HG02852 (cell line): ENCODE data around the gene GP1BA.

ENCODE experiments used
- ATAC-seq: cut with Tn5 transposase; IDR thresholded peaks from one replicate; pipeline ENCODE4 v1.9.1; 2021; ENCODE audit warnings: mild to moderate bottlenecking, moderate library complexity; ENCODE audit not compliant: unreplicated experiment

Gene GP1BA

DNA sequence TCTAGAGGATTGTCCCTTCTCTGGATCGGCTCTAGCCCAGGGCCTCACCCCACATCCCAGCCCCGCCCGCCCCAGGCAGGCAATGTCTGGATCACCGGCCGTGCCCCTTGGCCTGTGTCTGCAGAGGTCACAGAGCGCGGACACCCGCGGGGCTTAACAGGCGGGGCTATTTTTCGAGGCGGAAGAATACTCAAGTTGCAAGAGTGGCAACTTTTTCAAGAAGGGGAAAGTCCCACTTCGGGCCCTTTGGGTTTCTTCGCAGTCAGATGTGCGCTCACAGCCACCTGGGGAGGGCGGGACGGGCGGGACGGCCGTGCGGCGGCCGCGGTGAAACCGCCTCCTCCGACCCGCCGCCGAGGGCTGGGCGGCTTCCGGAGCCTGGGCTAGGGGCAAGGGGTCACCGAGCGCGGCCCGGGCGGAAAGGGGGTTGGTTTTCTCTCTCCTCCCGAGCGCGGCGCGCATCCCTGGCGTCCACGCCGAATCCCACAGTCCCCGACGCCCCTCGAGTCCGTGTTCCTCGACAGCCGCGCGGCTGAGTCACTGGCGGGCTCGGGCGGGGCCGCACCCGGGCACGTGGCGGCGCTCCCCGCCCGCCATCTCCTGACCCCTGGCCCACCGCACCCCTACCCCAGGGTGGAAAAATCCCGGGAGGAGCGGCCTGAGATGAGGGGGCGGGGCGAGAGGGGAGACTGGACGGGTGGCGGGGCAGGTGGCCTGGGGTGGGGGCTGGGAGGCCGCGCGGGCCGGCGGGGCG, 17.4 kb downstream of the GP1BA start:
- peak; percentile 30 for ATAC-seq

DNA sequence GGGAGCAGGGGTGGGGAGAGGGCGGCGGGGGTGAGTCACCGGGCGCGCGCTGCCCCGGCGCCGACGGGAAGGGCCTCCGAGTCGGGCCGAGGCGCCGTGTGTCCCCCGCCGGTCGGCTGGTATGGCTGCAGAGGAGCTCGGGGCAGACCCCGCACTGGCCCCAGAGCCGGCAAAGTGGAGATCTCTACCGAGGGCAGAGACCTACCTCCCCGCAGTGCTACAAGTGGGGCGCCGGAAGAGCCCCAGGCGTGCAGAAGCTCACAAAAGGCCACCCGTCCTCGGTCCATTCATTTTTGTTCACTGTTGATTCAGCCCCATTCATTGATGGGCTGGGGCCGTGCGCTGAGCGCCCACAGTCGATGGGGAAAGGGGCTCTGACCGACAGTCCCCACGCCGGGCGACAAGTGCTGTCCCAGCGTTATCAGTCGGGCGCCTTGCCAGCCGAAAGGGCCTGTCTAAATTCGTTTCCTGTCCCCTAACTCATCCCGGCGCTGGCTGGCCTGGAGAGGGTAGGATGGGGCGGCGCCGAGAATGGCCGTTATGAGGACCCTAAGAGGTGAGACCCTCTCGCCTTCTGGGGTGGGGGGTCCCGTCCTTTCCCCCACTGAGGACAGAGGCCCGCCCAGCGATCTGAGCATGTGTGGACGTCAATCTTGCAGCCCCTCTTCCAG, 18.1 kb downstream of the GP1BA start:
- peak; percentile 3 for ATAC-seq

DNA sequence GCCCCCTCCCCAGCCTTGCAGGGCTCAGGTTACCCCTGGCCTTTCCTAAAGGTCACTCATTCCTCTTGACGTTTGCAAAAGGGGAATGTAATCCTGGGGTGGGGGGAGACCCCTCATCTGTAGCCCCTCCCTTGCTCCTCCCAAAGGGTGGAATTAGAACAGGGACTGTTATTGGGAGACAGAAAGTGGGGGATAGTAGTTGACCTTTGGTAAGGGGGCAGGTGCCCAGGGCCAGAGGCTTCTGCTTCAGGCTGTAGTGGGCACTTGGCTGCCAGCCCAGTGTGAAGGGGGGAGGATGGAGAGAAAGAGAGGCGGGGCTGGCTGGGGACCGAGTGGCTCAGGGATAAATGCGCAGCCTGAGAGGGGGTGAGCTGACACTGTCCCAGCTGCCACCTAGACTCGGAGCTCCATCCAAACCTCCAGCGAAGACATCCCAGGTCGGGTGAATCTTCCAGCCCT, 18.7 kb downstream of the GP1BA start, which contains the start of gene ENO3:
Gene ENO3, plus strand, starts transcription at position 374 of the 459 bp plus-strand sequence. CDS start 711 bp downstream, outside the sequence.
- no peak for ATAC-seq

DNA sequence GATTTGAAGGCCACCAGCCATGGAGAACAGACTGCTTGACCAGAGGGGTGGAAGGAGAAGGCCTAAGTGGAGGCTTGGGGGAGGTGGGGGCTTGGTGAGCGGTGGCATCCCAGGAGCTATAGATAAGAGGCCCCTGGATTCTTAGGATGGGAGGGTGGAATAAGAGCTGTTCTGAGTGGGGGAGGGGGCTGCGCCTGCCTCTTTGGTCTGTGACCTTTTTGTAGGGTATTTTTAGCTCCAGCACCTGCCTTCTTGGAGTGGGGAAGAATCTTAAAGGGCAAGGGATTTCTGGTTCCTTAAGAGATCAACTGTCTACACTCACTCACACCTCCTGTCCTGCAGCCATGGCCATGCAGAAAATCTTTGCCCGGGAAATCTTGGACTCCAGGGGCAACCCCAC, 19.4 kb downstream of the GP1BA start:
- ATAC-seq, result no peak

DNA sequence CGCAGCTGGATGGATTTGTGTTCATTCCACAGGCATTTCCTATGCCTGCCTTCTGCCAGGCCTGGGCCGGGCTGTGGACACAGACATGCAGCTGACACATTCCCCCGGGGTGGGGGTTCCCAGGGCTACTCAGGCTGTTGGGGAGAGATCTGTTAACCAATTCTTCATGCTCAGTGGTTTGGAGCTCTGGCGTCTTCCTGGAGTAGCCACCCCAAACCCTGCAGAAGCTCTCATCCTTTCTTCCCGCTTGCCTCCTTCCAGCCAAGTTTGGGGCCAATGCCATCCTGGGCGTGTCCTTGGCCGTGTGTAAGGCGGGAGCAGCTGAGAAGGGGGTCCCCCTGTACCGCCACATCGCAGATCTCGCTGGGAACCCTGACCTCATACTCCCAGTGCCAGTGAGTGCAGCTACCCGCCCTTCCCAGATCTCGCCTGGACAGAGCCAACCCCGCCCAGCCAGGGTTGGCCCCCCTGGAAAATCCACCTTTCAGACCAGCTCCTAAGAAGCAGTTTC, 21.4 kb downstream of the GP1BA start:
- no peak for ATAC-seq

DNA sequence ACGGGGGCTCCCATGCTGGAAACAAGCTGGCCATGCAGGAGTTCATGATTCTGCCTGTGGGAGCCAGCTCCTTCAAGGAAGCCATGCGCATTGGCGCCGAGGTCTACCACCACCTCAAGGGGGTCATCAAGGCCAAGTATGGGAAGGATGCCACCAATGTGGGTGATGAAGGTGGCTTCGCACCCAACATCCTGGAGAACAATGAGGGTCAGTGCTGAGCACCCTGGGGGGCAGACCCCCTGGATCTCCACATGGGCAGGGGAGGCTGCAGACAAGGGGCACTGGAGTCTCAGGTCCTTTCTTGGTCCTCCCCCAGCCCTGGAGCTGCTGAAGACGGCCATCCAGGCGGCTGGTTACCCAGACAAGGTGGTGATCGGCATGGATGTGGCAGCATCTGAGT, 23.0 kb downstream of the GP1BA start:
- ATAC-seq, result no peak

DNA sequence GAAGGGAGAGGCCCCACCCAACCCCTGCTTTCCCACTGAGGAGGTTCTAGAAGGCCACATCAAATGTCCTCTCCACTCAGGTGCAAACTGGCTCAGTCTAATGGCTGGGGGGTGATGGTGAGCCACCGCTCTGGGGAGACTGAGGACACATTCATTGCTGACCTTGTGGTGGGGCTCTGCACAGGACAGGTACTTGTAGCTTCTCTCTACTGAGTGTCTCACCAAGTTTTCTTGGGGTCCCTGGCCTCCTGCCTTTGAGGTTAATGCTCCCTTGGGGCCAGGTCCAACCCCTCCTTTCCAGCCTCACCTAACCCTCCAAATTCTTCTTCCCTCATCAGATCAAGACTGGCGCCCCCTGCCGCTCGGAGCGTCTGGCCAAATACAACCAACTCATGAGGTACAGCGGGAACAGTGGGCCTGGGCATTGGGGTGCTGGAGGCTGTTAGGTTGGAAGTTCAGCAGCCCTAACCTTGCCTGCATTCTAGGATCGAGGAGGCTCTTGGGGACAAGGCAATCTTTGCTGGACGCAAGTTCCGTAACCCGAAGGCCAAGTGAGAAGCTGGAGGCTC, 24.5 kb downstream of the GP1BA start:
- ATAC-seq, result no peak

DNA sequence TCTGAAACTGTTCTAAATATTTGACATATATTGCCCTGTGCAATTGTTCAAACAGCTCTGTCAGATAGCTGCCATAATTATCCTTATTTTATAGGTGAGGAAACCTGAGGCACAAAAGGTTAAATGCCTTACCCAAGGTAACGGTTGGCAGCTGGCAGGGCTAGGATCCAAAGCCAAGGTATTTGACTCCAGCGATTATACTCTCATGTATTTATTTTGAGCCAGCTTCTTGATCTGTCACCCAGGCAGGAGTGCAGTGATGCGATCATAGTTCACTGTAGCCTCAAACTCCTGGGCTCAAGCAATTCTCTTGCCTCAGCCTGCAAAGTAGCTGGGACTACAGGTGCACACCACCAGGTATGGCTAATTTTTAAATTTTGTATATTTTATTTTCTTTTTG, 26.0 kb downstream of the GP1BA start:
- no peak for ATAC-seq

DNA sequence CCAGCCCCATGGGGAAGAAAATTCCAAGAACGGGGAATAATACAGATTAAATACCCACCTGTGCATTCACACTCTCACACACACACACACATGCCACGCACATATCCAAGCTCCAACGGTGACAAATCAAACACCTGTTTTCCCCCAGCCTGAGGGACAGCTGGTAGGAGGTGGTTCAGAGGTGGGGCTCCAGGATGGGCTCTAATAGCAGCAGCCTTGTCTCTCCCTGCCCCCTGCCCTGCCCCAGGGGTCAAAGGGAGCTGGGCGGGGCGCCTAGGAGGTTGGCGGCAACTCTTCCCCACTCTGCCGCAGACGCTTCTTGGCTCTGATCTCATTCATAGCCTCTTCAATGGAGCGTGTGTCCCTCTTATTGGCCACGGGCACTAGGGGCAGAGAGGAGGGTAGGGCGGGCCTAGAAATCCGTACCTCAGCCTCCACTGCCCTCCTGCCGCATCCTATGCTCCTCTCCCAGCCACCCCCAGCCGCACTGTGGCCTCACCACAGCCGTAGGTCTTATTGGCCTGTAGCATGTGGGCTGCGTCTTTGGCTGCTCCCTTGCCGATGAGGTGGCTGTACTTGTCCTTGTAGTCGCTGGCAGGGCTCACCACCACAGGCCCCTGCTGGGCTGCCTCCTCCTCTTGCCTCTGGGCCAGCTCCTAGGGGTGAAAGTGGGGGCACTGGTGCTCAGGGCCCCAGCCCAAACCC, 27.3 kb downstream of the GP1BA start:
- ATAC-seq, result no peak

DNA sequence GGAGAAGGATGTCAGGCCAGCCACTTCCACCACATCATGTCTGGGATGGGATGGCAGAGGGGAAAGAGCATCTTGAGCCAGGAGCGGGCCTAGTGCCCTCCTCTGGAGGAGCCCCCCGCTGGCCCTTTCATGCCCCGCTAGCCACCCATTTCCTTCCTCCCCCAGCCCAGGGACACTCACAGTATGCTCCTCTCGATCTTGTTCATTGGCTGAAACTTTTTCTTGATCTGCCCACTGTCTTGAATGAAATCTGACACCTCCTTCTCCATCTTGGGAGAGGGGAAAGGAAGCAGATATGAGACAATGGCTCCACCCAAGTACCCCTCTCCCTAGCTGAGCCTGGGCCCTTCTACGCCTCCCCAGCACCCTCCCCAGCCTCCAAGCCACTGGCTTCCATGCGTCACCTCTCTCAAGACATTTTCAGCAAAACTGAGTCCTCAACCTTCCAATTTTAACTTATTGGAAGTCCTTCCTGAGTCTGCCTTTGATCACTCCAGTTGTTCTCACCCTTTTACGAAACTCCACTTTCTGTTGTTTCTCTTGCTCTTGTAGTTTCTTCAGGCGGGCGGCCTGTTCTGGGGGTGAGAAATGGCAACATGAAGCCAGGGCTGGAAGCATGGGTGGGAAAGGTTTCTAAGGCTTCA, 28.3 kb downstream of the GP1BA start:
- no peak for ATAC-seq

DNA sequence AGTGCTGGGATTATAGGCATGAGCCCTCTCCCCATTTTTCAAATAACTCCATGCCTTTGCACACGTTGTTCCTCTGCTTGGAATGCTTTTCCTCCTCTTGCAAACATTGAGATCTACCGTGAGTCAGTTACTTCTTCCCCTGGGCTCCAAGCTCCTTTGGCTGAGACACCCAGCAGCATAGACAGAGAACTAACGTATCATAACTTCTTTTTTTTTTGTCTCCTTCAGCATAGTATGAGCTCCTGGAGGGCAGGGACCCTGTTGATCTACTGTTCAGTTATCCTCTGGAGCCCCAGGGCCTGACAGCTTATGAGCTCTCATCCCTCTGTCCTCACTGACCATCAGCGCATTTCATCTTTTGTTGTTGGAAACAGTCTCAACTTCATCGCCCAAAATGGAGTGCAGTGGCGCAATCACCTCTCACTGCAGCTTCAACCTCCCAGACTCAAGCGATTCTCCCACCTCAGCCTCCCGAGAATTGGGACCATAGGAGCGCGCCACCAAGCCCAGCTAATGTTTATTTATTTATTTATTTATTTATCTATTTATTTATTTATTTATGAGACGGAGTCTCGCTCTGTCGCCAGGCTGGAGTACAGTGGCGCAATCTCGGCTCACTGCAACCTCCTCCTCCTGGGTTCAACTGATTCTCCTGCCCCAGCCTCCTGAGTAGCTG, 33.4 kb downstream of the GP1BA start:
- ATAC-seq, result no peak

DNA sequence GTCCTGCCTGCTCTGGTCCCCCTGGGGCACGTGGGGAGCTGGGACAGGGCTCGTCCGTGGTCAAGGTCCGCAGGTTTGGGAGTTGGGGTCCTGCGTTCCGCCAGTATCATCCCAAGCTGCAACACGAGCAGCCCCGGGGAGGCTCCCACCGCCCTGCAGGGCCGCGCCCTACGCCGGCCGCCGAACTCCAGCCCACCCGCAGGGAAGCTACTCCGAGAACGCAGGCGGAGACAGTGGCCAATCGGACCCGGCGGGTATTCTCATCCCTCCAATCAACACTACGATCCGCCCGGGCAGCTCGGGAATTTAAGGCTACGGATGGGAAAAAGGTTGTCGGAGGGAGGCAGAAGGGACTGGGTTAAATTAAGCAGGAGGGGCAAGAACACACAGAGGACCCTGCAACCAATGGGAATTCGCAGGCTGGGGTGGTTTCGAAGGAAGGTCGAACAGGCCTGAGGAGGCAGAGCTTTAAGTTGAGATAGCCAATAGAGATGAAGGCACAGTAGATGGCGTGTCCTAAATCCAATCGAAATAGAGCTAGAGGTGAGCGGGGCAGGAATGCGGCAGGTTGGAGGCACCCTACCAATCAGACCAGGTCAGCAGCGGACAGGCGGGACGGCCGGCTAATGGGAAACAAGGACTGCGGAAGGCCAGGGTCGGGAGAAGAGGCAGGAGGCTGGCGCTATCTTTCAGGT, 34.9 kb downstream of the GP1BA start:
- ATAC-seq, result peak; percentile 82

DNA sequence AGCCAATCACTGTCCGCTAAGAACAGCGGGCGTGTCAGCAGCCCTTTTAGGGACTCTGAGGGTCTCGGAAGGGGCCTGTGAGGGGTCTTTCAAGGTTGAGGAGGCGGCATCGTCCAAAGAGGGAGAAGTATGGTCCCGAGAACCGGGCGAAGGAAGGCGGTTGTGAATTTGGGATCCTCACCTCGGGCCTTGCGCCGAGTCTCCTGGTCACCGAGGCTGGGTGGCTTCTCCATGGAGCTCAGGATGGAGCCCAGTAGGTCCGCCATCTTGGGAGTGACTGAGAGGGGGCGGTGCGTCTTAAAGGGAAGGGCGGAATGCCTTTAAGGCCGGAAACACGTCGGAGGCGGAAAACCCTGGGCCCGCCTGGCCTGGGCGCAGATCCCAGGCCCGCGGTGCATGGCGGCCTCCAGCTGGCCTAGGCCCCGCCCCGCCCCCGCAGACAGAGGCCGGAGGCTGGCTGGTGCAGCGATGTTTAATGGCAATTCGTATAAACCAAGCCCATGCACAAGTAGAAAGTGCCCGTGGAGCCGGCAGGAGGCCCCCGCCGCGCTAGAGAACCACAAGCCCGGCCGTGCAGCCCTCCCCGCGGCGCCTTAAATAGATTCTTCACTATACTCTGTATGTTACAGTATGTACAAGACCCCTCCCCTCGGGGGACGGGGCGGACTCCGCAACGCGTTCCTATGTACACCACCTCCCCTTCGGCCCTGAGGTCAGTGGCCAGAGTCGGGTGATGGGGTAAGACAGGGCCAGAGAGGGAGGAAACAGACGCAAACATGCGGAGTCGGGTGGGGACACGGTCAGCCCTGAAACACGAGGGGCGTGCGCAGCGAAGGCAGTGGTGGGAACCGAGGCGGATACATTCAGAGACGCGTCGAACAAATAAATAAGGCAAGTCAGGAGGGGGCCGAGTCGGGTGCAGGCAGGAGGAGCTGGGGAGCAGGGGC, 35.7 kb downstream of the GP1BA start, which contains the start of gene SPAG7:
Gene SPAG7, minus strand, starts transcription at position 279 of the 947 bp plus-strand sequence. Its CDS starts 13 bp downstream, at position 266.
- peak; percentile 59 for ATAC-seq

DNA sequence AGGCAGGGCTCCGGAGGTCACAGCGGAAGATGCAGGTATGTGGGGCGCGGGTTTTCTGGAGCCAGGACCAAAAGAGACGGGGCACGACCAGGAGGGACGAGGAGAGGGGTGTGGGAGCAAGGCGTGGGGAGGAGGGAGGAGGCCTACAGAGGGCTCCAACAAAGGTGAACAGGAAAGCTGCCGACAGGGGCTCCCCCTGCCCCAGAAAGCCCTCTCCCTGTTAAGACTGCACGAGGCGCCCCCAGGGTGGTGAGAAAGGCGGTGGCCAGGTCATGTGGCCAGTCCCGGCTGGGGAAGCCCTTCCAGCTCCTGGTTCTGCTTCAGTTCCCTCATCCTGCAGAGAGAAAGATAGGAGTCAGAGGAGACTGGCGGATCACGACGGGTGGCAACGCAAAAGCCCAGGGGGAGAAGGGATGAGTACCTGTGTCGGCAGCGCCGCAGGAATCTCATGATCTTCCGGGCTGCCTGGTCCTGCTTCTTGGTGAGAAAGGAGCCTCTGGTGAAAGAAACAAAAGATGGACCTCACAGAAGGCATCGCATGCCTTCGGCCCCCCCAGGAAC, 36.5 kb downstream of the GP1BA start:
- ATAC-seq, result no peak

DNA sequence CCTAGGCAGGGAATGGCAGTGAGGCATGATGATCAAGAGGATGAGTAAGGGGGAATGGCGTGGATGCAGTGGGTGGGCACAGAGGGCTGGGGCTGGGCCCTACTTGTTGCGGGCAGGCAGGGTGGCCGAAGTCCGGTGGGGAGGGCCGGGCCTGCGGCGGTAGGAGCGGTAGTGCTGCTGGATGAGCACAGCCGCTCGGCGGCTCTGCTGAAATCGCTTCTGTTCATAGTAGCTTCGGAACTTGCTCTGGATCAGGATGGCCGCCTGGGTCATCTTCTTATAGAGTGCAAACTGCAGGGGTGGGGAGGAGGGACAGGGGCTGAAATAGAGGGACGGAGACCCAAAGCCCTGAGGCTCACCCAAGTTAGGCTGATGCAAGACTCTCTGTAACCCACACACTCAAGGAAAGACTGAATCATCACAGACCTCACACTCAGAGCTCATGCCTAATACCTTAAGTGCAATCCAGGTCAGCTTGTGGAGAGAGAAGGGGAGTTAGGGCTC, 37.0 kb downstream of the GP1BA start:
- ATAC-seq, result no peak

DNA sequence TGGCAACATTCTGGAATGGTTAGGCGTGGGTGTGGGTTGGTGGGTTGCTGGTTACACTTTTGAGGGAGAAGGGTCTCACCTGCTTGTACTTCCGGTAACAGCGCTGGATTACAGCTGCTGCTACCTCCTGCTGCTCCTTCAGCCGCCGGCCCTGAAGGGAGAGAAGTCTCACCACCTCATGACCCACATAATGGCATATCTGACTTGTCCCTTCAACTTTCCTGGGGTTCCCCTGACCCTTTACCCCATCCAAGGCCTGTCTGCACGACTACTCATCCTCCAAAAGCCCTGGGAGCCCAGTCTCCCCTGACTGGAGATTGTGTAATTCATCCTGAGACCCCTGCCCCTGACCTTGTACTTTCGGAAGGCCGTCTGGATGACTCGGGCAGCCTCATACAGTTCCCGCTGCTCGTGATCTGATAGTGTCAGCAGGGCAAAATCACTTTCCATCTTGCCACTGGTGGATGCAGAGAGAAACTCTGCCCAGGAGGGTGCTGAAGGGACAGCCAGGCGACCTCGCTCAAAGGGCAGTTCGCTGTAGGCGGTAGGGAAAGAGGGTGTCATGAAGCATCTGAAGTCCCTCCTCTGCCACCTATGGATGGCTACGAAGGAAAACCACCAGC, 37.6 kb downstream of the GP1BA start:
- ATAC-seq, result no peak

DNA sequence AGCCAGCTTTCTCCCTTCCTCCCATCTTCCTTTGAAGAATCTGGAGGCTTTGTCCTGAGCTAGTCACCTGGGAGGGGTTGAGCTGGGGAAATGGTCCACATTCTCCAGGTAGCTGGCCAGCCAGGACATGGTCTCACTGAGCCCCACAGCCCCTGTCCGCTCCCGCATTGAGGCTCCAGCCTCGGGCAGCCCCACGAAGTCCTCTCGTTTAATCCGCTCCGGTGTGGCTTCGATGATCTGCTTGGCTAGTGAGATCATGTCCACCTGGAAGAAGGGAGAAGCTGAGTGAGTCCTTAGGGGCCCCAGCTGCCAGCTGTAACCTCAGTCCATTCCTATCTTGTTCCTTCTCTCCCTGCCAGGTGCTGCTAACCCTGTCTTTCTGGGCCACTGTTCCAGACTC, 38.2 kb downstream of the GP1BA start:
- ATAC-seq, result no peak
